Spleen (tissue), 13 donors: ENCODE data around the gene ITLN2. TPM values are rescaled to one million over a fixed set of nuclear protein-coding genes. Genes with fewer than 3 reads are reported as not detected.

Experiments
- DNase-seq: peaks from one replicate; pipeline ENCODE4 v3.0.0-alpha.2; 2020
- H3K27ac ChIP-seq, 8 donors: fragments of 200-600 bp; sonication (generic) in 7 of 8; 1 replicate in 4 of 8; 2 replicates in 4 of 8; pipeline versions ENCODE4 v1.5.0 to v1.8.0; 2016 to 2021; ENCODE audit warnings: inconsistent platforms in 4 of 8, mild to moderate bottlenecking in 4 of 8, moderate library complexity in 1 of 8
- H3K27me3 ChIP-seq, 7 donors: fragments of 200-600 bp; sonication (generic) in 6 of 7; replicated peaks in 1 of 7; 1 replicate in 4 of 7; 2 replicates in 3 of 7; pipeline versions ENCODE4 v1.5.0 to v1.8.0; 2016 to 2021; ENCODE audit warnings: inconsistent platforms in 3 of 7, mild to moderate bottlenecking in 1 of 7
- H3K36me3 ChIP-seq, 6 donors: fragments of 200-600 bp; sonication (generic) in 5 of 6; 1 replicate in 4 of 6; 2 replicates in 2 of 6; pipeline versions ENCODE4 v1.5.0 to v1.8.0; 2016 to 2021; ENCODE audit warnings: inconsistent platforms in 2 of 6
- H3K4me1 ChIP-seq, 6 donors: fragments of 200-600 bp; sonication (generic) in 5 of 6; 1 replicate in 3 of 6; 2 replicates in 3 of 6; pipeline versions ENCODE4 v1.5.0 to v1.8.0; 2016 to 2021; ENCODE audit warnings: inconsistent platforms in 3 of 6
- H3K4me3 ChIP-seq, 8 donors: fragments of 200-600 bp; sonication (generic) in 7 of 8; 1 replicate in 4 of 8; 2 replicates in 4 of 8; pipeline versions ENCODE4 v1.5.0 to v1.8.0; 2016 to 2021; ENCODE audit warnings: inconsistent platforms in 4 of 8, mild to moderate bottlenecking in 4 of 8, moderate library complexity in 2 of 8
- H3K9me3 ChIP-seq, 8 donors: fragments of 200-600 bp; sonication (generic) in 7 of 8; 1 replicate in 4 of 8; 2 replicates in 4 of 8; pipeline versions ENCODE4 v1.5.0 to v1.8.0; 2016 to 2021; ENCODE audit warnings: inconsistent platforms in 4 of 8
- POLR2A ChIP-seq, 3 donors: fragments of 450-650 bp; IDR thresholded peaks; one replicate each; pipeline ENCODE4 v1.5.1; 2017; ENCODE audit warnings: antibody characterized with exemption in 3 of 3, mild to moderate bottlenecking in 1 of 3
- POLR2AphosphoS5 ChIP-seq, 3 donors: sonication (generic); formaldehyde crosslinking; IDR thresholded peaks; one replicate each; pipeline ENCODE4 v1.5.1; 2017; ENCODE audit warnings: antibody characterized with exemption in 3 of 3
- WGBS, 5 donors: extraction: QIAGEN DNeasy Blood & Tissue Kit in 3 of 5; methylation state at CpG; one replicate each; pipeline versions ENCODE4 v1.1.5 to v1.1.7; 2013 to 2018; 5-methylcytosine and 5-hydroxymethylcytosine counted together
- intact Hi-C: fragments of 100-400 bp; cut with DNase I; formaldehyde crosslinking; loops from one replicate; pipeline ENCODE4 v1.15.0; 2023; ENCODE audit warnings: low total_unique reads
- long read RNA-seq, 2 donors: transcript quantifications; one replicate each; lab custom pipeline, GENCODE V29; 2026
- polyA plus RNA-seq, 3 donors: library from polyadenylated mRNA; stranded (reverse); fragments of 200-250 nt; gene quantifications; one replicate each; pipeline ENCODE4 v1.2.1, GENCODE V29; 2013
- total RNA-seq, 7 donors: library from RNA; depleted of rRNA in 3 of 7; stranded (reverse); fragments of >200 nt in 3 of 7; fragmentation: NEBNext Ultra II Directional in 4 of 7; extraction: Animal tissue kit (Norgen Biotek cat#: 25700) in 4 of 7; gene quantifications; one replicate each; pipeline versions ENCODE4 v1.1.0 to v1.2.1, GENCODE V29; 2016 to 2021
- TF ChIP-seq, protein P1 (sequence below), 11 experiments: fragments of 200-600 bp in 7 of 11; fragments of 450-650 bp in 4 of 11; sonication (generic) in 4 of 11; IDR thresholded peaks in 8 of 11; conservative IDR thresholded peaks in 3 of 11; 1 replicate in 7 of 11; 2 replicates in 4 of 11; pipeline versions ENCODE4 v1.4.0 to v1.8.0; 2016 to 2021; ENCODE audit warnings: antibody characterized with exemption in 11 of 11, inconsistent platforms in 4 of 11, mild to moderate bottlenecking in 1 of 11
- donor health status: healthy with polysubstance abuse.
- donor health status: DM: no; HTN: no; CAD: no; lungs with moderate emphysema.
- donor health status: DM: no; HTN: no; CAD: no.
- donor health status: Bipolar disorder and iron deficiency.
- donor health status: healthy.
- donor health status: DM: no; HTN: no; CAD: no.
- donor health status: DM: yes; HTN: yes; CAD: no.

Gene ITLN2
- not detected for total RNA-seq
- polyA plus RNA-seq = not detected
- long read RNA-seq, donor 1 = 0 reads
- long read RNA-seq, donor 2 = 0 reads

- H3K9me3 ChIP-seq = no peaks in the 10 kb centered on the region
- TF ChIP-seq POLR2AphosphoS5 (IDR thresholded peaks at IDR 0.05) (no peak), POLR2A (IDR thresholded peaks at IDR 0.05) (no peak)
- TF ChIP-seq, protein P1, sequence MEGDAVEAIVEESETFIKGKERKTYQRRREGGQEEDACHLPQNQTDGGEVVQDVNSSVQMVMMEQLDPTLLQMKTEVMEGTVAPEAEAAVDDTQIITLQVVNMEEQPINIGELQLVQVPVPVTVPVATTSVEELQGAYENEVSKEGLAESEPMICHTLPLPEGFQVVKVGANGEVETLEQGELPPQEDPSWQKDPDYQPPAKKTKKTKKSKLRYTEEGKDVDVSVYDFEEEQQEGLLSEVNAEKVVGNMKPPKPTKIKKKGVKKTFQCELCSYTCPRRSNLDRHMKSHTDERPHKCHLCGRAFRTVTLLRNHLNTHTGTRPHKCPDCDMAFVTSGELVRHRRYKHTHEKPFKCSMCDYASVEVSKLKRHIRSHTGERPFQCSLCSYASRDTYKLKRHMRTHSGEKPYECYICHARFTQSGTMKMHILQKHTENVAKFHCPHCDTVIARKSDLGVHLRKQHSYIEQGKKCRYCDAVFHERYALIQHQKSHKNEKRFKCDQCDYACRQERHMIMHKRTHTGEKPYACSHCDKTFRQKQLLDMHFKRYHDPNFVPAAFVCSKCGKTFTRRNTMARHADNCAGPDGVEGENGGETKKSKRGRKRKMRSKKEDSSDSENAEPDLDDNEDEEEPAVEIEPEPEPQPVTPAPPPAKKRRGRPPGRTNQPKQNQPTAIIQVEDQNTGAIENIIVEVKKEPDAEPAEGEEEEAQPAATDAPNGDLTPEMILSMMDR (IDR thresholded peaks at IDR 0.05 in 8 of 11, conservative IDR thresholded peaks at IDR 0.05 in 3 of 11) = peak; percentile 28 to 69 (median 54)
- no peak for DNase-seq
- 79 to 84% (median 81%) methylated on average over 8 of the region's 8 CpGs for WGBS, 5 donors
- no peaks in the 10 kb centered on the region for H3K27me3 ChIP-seq
- H3K27ac ChIP-seq = no peak within 1 kb of the TSS
- no peak within 1 kb of the TSS for H3K4me3 ChIP-seq
- H3K36me3 ChIP-seq = no peaks in the 10 kb centered on the region
- peaks cover 0 to 21% (median 11%) of the 10 kb centered on the region in 6 donors for H3K4me1 ChIP-seq
- intact Hi-C loops = loop anchor here (5.0 to 10.0 kb wide), 2 partner anchors 122 to 230 kb away; no protein-coding TSS in a partner anchor
Observed at GRCh38 chr1:160954158-160955104, at the start of gene ITLN2. TSS of gene ITLN2 (minus strand) at chr1:160954809. CDS start at chr1:160954741, 68 bp downstream.

GRCh38 chr1:161001525-161001924, 46.9 kb upstream of the ITLN2 start:
- no peak for DNase-seq
- peak overlapping the region in 2 of 8 donors; percentile 20 to 28 for H3K27ac ChIP-seq
- H3K27me3 ChIP-seq = no peaks in the 10 kb centered on the region
- WGBS, 5 donors = 63 to 87% (median 75%) methylated on average over 5 of the region's 5 CpGs
- H3K4me1 ChIP-seq = peaks cover 0 to 47% (median 19%) of the 10 kb centered on the region in 6 donors
- H3K36me3 ChIP-seq = peaks cover 0 to 44% (median 31%) of the 10 kb centered on the region in 6 donors
- no peaks in the 10 kb centered on the region for H3K9me3 ChIP-seq
- TF ChIP-seq POLR2A (IDR thresholded peaks at IDR 0.05) = no peak
- TF ChIP-seq, protein P1 (IDR thresholded peaks at IDR 0.05 in 8 of 11, conservative IDR thresholded peaks at IDR 0.05 in 3 of 11) = no peak
- TF ChIP-seq POLR2AphosphoS5 (IDR thresholded peaks at IDR 0.05) = no peak
- no peak overlapping the region for H3K4me3 ChIP-seq
- intact Hi-C loops = no loop called here

- TF ChIP-seq POLR2AphosphoS5 (IDR thresholded peaks at IDR 0.05) (no peak), POLR2A (IDR thresholded peaks at IDR 0.05) (no peak)
- TF ChIP-seq, protein P1 (IDR thresholded peaks at IDR 0.05 in 8 of 11, conservative IDR thresholded peaks at IDR 0.05 in 3 of 11) = no peak
Observed at GRCh38 chr1:161000736-161001480, 46.3 kb upstream of the ITLN2 start.

More at GRCh38 chr1:161000736-161001480, 46.3 kb upstream of the ITLN2 start:
- Histone ChIP-seq H3K4me3 (no peak overlapping the region), H3K27me3 (no peaks in the 10 kb centered on the region), H3K27ac (peak overlapping the region in 1 of 8 donors; percentile 28), H3K36me3 (peaks cover 0 to 44% (median 31%) of the 10 kb centered on the region in 6 donors), H3K9me3 (no peaks in the 10 kb centered on the region), H3K4me1 (peaks cover 0 to 50% (median 19%) of the 10 kb centered on the region in 6 donors)
- 82 to 91% (median 90%) methylated on average over 11 of the region's 11 CpGs for WGBS, 5 donors
- no peak for DNase-seq
- intact Hi-C loops = no loop called here
